Hematopoietic multipotent progenitor cell treated with erythropoietin and hydrocortisone succinate and interleukin-3 and kit ligand, for 6 days (in vitro differentiated cells): ENCODE measurements around the gene MARK4.
A peak's percentile ranks its signal among the peaks of the same experiment; 100 is the strongest.
"Not testable (repeated sequence)": the region's sequence is repeated elsewhere in the genome, so short reads cannot be mapped to it uniquely, and the experiment has no call there.

Experiments used
- DNase-seq: peaks from one replicate; pipeline ENCODE4 v3.0.0-alpha.2; 2015

The MARK4 gene

DNA sequence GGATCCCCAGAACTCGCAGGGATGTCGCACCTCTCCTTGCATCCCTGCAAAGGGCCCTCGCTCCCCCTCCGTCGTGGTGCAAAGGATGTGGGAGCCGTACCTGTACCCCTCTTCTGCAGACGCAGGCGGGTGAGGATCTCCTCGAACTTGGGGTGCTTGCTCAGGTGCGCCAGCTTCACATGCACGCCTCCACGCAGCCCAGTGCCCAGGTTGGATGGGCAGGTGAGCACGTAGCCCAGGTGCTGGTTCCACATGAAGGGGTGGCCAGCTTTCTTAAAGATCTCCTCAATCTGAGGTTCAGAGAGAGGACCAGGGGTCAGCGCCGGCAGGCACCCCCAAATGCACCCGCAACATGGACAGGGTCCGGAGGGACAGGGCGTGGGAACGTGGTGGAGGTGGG, 56.3 kb downstream of the MARK4 start:
- no peak for DNase-seq

DNA sequence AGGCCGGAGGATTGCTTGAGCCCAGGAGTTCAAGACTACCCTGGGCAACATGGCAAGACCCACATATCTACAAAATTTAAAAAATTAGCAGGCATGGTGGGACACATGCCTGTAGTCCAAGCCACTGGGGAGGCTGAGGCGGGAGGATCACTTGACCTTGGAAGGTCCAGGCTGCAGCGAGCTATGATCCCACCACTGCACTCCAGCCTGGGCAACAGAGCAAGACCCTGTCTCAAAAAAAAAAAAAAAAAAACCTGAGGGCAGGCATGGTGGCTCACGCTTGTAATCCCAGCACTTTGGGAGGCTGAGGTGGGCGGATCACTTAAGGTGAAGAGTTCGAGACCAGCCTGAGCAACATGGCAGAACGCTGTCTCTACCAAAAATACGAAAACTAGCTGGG, 58.3 kb downstream of the MARK4 start:
- not testable (repeated sequence) for DNase-seq

GRCh38 chr19:45311621-45312020, 60.5 kb downstream of the MARK4 start:
- peak; percentile 42 for DNase-seq

GRCh38 chr19:45312285-45312684, 61.2 kb downstream of the MARK4 start:
- not testable (repeated sequence) for DNase-seq

GRCh38 chr19:45314708-45315245, 63.7 kb downstream of the MARK4 start:
- DNase-seq, result peak; percentile 59

DNA sequence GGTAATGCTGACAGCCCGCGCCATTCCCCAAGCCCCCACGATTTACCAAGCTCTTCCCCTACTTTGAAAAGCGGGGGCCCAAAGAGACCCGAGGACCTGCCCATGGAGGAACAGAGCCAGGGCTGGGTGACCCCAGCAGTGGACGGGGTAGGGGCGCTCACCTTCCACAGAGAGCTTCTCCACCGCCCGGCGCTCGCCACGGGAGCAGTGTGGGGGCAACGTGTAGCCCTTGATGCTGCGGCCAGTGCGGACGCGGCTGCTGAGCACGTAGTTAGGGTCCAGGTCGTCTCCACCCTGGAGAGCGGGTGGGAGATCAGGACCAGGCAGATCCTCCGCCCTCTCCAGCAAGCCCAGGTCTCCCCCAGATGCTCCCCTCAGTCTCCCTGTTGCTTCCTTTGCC, 64.2 kb downstream of the MARK4 start:
- no peak for DNase-seq

DNA sequence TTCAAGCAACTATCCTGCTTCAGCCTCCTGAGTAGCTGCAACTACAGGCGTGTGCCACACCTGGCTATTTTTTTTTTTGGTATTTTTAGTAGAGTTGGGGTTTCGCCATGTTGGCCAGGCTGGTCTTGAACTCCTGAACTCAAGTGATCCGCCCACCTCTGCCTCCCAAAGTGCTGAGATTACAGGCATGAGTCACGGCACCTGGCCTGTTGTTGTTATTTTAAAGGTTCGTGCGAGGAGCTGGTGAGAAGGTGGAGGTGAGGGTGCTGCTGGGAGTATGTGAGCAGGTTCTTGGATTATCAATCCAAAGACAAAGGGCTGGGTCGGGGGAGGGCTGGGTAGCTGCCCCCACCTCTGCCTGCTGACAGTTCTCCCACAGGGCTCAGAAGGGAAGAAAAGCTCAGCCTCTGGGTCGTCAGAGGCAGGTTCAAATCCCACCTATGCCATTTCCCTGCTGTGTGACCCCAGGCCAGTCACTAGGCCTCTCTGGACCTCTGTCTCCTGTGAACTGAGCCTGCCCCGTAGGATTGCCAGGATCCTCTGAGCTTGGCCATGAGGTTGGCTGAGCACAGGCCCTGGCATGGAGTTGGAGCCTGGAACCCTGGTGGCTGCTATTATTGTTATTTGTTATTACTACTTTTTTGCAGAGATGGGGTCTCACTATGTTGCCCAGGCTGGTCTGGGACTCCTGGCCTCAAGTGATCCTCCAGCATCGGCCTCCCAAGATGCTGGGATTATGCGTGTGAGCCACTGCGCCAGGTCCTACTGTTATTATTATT, 70.1 kb downstream of the MARK4 start:
- no peak for DNase-seq

DNA sequence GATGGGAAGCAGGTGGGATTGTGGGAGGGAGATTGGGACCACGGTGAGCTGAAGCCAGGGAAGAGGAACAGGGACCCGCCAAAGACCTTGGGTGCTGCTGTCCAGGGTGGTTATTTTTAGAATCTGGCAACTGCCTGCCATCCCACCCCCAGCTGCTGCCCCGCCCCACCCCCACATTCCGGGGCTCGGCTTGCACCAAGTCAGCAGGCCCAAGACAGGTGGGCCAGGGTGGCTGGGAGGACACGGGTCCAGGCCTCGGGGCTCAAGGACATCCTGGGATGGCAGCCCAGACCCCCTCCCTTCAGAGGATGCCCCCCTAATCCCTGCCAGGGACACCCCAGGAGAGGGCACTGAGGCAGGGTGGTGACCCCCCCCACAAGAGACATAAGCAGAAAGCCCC, 70.8 kb downstream of the MARK4 start:
- DNase-seq, result no peak

DNA sequence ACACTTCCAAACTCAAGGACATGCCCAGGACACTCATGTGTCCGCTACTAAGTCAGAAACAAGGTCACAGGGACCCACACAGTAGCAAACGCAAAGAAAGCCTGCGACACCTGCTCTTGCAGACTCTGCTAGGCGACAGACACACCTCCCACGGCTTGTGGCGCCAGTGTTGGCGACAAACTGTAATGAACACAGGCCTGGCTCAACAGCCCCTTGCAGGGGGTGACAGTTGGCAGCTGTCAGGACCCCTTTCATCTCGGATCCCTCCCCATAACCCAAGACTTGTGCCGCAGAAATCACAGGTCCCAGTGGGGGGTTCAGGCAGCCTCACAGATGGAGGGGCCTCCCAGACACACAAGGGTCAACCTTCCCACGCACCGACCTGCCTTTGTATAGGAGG, 71.2 kb downstream of the MARK4 start:
- no peak for DNase-seq

DNA sequence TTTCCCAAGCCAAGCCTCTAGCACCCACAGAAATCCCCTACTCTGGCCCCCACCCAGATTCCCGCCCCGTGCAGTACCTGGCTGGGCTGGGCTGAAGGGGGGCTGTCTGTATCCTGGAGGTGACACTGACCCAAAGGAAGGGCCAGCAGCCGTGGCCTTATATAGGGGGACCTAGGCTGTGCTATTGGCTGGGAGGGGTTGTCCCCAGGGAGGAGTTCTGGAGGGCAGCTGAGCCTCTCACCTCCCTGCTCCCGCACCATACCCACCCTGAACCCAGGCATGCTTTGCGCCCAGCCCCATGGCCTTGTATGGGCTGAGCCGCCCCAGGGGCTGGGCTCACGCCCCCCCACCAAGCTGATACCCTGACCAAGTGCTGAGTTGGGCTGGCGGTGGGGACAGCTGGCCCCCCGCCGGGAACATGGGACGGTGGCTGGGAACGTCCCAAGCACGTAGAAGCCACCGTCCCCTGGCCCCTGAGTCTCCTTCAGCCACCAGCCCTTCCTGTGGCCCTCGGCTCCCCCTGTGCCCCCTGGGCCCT, 71.7 kb downstream of the MARK4 start, which contains the start of gene CKM:
Gene CKM, minus strand, starts transcription at position 132 of the 538 bp plus-strand sequence. CDS start 3,162 bp downstream, outside the sequence.
- no peak for DNase-seq

DNA sequence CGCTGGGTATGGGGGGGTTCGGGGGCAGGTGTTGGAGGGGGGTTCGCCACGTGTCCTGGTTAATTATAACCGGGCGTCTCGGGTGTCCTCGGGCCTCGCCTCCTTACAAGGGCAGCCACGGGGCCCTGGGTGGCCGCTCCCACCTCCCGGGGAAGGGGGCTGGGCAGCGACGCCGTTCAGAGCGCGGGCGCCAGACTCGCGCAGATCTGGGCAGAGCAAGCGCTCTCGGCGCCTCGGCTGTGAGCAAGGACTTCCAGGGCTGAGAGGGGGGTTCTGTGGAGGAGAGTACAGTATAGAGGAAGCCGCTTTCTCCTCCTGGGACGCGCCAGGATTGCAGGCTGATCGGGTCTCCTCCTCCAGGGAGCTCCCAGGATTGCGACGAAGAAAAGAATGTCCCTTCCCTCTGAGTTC, 72.6 kb downstream of the MARK4 start:
- no peak for DNase-seq

DNA sequence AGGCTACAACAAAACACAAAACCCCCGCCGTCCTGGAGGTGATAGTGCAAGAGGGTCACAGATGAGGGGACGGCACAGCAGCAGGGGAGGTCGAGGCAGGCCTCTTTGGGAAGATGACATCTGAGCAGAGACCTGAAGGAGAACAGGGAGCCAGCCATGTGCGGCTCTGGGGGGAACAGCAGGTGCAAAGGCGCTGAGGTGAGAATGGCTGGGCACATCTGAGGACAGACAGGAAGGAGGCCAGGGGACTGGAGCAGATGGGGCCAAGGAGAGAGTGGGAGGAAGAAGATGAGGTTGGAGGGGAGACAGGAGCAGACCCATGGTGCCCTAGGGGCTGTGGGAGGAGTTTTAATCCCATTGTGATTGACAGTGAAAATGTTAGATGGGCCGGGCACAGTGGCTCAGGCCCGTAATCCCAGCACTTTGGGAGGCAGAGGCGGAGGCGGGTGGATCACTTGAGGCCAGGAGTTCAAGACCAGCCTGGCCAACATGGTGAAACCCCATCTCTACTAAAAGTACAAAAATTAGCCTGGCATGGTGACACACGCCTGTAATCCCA, 73.4 kb downstream of the MARK4 start:
- DNase-seq, result no peak

DNA sequence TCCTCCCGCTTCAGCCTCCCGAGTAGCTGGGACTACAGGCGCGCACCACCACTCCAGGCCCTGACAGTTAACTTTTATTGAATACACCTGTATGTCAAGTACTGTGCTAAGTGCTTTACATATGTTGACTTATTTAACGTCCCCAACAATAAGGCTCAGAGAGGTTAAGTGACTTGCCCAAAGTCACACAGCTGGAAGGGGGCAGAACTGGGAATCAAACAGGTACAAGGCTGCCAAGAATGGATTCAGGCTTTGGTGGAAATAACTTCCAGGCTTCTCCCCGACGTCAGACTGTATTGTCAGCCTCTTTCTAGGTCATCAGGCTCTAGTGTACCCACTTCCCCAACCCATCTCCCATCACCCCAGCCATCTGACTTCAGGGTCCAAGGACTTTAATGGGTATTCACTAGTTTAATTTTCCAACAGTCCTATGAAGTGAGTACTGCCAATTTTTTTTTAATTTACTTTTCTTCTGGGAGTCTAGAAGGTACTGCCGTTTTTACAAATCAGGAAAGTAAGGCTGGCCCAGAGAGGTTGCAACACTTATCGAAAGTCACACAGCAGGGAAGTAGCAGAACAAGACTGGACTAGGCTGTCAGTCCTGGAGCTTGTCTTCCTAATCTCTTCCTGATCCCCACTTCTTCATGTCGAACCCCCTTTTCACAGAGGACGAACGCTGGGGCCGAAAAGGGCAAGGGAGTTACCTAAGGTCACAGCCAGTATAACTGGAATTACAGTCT, 76.5 kb downstream of the MARK4 start:
- DNase-seq, result no peak

DNA sequence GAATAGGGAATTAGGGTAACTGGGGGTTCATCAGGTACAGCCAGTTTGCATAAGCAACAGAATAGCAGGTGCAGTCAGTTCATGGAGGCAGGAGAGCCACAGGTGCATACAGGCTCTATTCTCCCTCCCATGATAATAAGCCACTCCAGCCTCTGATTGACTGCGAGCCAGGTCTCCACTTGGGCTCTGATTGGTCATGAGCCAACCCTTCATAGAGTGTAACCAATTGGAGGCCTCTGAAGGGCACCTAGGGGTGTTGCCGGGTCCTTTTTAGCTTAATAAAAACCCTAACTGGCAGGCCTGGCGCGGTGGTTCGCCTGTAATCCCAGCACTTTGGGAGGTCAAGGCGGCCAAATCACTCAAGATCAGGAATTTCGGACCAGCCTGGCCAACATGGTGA, 80.3 kb downstream of the MARK4 start:
- DNase-seq, result no peak

GRCh38 chr19:45333609-45334303, 82.7 kb downstream of the MARK4 start:
- no peak for DNase-seq

DNA sequence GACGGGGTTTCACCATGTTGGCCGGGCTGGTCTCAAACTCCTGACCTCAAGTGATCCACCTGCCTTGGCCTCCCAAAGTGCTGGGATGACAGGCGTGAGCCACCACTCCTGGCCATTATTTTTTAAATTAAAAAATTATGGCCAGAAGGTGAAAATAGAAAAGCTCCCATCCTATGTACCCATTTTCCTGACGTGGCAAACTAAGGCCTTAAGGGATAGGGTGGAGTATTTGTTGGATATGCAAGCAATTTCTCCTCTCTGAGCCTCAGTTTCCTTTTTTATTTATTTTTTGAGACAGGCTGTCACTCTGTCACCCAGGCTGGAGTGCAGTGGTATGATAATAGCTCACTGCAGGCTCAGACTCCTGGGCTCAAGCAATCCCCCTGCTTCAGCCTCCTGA, 83.8 kb downstream of the MARK4 start:
- not testable (repeated sequence) for DNase-seq

DNA sequence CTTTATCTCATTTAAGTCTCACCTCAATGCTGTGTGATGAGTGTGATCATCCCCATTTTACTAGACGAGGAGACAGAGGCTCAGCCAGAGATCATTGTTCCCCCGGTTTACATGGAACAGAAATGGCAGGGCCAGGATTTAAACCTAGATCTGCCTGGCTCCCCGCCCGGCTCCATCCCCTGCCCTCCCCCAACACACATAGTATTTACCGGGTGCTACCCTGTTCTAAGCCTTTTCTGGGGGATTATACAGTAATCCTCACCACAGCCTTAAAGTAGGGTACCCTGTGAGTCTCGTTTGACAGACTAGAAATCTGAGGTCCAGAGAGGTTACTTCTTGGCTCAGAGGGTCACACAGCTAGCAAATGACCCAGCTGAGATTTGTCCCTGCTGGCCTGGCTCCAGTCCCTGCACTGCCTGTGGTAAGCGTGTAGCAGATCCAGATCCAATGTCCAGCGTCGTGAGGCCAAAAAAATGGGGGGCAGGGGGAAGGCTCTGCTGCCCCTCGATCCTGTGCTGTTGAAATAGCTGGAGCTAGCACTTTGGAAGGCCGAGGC, 85.7 kb downstream of the MARK4 start:
- DNase-seq, result no peak

- no peak for DNase-seq
Measured at GRCh38 chr19:45339629-45340028, 88.6 kb downstream of the MARK4 start.

- no peak for DNase-seq
Measured at GRCh38 chr19:45340232-45340898, 89.3 kb downstream of the MARK4 start, which contains the start of gene KLC3. Gene KLC3, plus strand, starts transcription at chr19:45340750. Its CDS starts 4,792 bp downstream, at chr19:45345542.

DNA sequence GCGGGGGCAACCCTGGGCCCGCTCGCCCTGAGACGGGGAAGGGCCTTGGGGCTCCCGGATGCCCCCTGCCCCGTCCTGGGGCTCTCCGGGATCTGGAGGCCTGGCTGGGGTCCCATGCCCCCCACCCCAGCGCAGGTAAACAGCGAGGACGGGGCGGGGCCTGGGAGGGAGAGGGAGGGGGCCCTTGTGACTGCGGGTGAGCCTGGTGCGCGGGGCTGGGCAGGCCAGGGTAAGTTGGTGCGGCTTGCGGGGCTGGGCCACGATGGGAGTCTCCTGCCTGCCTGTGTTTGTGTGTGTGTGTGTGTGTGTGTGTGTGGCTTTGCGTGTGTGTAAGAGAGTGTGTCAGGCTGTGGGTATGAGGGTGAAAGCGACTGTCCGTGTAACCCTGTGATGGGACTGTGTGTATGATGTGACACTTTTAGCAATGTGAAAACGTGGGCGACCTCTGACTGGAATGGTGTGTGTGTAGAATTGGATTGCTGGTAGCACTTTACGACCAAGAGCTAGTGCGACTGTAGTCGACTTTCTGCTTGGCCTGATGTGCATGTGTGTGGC, 89.9 kb downstream of the MARK4 start:
- DNase-seq, result no peak

GRCh38 chr19:45342911-45343310, 91.8 kb downstream of the MARK4 start:
- no peak for DNase-seq
